Skeletal muscle cell (primary cell): ENCODE measurements around the gene OR52D1.

Source experiments
- DNase-seq: peaks from one replicate; pipeline ENCODE4 v3.0.0-alpha.2; 2010; ENCODE audit warnings: low read depth
- H3K4me3 ChIP-seq: 2 replicates; pipeline ENCODE4 v1.5.1; 2011; ENCODE audit warnings: low read depth, mild to moderate bottlenecking, control low read depth, low read length, moderate library complexity

The OR52D1 gene

GRCh38 chr11:5507933-5508305 is 19.4 kb downstream of the OR52D1 start:
- no peak overlapping the region for H3K4me3 ChIP-seq
- DNase-seq = no peak

GRCh38 chr11:5508605-5509004 is 20.1 kb downstream of the OR52D1 start:
- no peak overlapping the region for H3K4me3 ChIP-seq
- no peak for DNase-seq

- no peak within 1 kb of the TSS for H3K4me3 ChIP-seq
- no peak for DNase-seq
These were observed 21.3 kb downstream of the OR52D1 start, which contains the start of gene UBQLN3 for GRCh38 chr11:5509803-5510202. Gene UBQLN3, minus strand, starts transcription at chr11:5509957. Its CDS starts 399 bp downstream, at chr11:5509558.

GRCh38 chr11:5514841-5515240 is 26.4 kb downstream of the OR52D1 start:
- DNase-seq = no peak
- H3K4me3 ChIP-seq = no peak overlapping the region

DNA sequence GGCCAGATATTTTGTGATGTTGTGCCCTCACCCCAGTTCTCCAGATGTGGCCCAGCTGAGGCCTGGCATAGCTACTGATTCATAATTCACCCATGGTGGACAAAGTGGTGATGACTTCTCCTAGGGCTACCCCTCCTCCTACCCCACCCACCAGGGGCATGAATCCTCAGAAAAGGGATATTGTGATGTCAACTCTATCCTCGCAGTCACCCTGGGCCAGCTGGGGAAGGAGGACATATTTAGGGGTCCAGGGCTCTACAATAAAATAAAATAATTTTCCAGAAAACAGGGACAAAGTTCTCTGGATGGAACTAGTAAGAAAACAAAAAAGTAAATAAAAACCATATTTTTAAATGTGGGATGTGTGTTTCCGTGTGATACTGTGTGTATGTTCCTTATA is 28.1 kb downstream of the OR52D1 start, which contains the start of gene UBQLNL:
Gene UBQLNL (minus strand): TSS at position 101 of the 400 bp plus-strand sequence. CDS start 258 bp downstream, outside the sequence.
- DNase-seq = no peak
- no peak within 1 kb of the TSS for H3K4me3 ChIP-seq

DNA sequence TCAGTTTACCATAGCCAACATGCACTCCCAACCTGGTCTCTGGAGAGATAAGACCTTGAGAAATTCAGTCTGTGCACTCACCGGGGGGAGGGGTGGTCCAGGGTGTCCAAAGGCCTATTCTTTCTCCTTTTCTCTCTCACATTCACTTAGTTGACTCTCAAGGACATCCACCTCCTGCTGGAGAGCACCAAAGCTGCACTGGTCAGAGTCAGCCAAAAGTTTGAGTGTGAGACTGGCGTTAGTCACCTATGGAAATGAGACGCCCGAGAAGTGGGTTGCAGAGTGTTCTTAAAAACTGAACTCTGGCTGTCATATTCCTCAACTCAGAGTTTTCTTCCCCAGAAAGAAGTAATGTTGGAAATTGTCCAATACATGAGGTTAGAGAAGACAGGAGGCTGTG is 33.1 kb downstream of the OR52D1 start:
- no peak overlapping the region for H3K4me3 ChIP-seq
- no peak for DNase-seq

- no peak overlapping the region for H3K4me3 ChIP-seq
- DNase-seq = no peak
These were observed 33.8 kb downstream of the OR52D1 start for GRCh38 chr11:5522308-5522707.

GRCh38 chr11:5524756-5525155 is 36.3 kb downstream of the OR52D1 start:
- no peak for DNase-seq
- H3K4me3 ChIP-seq = no peak overlapping the region

DNA sequence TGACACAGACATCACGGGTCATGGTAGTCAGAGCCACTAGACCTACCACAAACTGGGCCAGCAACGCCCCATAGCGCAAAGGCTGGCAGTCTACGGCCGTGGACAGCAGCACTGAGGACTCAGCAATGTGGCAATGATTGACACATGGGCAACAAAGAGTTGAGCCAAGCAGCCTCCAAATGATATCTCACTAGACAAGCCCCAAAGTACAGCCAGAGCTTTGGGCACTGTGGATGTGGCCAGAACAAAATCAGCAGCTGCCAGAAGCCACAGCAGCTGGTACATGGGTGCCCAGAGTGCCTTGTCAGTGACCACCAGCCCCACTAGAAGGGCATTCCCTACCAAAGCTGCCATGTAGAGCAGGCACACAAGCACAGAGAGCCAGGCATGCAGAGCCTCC is 39.2 kb downstream of the OR52D1 start:
- DNase-seq = no peak
- no peak overlapping the region for H3K4me3 ChIP-seq

- no peak overlapping the region for H3K4me3 ChIP-seq
- no peak for DNase-seq
These were observed 40.0 kb downstream of the OR52D1 start for GRCh38 chr11:5528495-5528894.

DNA sequence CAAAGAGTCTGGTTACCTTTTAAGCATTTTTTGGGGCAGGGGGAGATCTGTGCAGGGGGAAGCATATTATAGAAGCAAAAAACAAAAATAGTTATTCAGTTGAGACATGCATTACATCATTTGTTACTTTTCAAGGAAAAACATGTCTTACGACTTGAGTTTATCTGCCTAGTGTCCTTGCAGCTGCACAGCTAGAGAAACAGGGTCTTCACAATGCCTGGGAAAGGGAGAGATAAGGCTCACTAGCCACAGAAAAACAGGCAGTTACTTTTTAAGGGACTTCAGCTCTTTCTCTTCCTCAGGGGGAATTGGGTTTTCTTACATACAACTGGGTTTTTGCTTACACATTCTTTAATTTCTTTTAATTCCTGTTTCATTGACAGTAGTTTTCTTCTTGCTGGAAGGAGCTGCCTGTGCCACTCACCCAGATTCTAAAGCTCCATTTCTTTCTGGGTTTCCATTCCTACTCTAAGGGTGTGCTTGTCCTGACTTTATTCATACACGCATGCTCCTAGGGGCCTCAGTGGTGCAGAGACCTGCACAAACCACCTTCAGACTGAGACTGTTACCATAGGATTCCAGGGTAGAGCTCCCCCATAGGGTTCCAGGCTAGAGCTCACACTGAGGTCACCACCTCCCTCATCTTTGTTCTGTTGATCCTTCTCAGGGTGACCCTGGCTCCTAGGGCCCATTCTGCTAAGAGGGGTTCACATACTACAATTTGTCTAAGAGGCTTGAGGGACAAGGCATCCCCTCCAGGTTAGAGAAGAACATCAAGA is 42.8 kb downstream of the OR52D1 start:
- H3K4me3 ChIP-seq = no peak overlapping the region
- DNase-seq = no peak

DNA sequence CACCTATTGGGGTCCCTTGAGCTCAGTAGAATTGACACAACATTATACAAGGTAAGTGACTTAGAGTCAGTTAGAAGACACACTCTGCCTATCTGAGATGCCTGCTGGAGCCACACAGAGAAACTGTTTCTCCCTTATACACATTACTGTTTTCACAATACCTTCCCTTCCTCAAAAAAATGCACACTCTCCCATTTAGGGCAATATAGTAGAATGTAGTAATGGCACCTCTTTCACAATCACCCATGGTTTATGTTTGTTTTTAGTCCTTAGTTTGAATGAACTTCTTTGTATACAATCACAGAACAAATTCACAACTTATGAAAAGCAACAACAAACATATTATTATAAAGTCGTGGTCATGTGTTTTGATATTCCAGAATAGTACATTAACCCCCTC is 45.6 kb downstream of the OR52D1 start:
- H3K4me3 ChIP-seq = no peak overlapping the region
- DNase-seq = no peak

- H3K4me3 ChIP-seq = no peak overlapping the region
- DNase-seq = no peak
These were observed 48.0 kb downstream of the OR52D1 start for GRCh38 chr11:5536482-5536881.
